ENCODE data around the gene PSMD2.
A peak's percentile ranks its signal among the peaks of the same experiment; 100 is the strongest.
"Not testable (repeated sequence)": the region's sequence is repeated elsewhere in the genome, so short reads cannot be mapped to it uniquely, and the experiment has no call there.

Gene PSMD2

DNA sequence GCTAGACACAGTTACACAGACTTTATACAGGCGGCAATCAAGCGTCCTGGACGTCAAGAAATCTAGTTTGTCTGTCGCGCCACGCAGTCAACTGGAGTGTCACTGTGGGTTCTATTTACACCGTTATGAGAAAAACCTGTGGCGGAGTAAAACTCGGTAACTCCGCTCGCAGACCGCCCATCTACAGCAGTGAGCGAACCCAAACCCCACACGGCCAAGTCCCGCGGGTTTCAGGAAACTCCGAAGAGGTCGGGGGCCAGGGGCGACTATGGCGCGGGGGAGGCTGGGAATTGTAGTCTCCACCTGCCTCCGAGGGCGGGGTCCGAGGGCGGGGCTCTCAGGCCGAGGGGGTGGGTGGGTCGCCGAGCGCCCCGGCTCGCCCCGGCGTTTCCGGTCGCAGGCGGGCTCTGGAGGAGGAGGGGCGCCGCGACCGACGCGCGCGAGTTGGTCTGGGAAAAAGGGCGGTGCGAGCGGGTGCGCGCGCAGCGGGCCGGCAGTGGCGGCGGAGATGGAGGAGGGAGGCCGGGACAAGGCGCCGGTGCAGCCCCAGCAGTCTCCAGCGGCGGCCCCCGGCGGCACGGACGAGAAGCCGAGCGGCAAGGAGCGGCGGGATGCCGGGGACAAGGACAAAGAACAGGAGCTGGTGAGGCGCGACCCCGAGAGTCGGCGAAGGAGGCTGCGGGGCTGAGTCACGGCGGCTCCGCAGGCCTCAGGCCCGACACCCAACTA is at the start of gene PSMD2:
Gene PSMD2, plus strand, starts transcription at position 483 of the 729 bp plus-strand sequence. Its CDS starts 26 bp downstream, at position 509.
- DNase-seq (ENCODE audit: low read depth, low spot score): peak; percentile 70
- H3K27ac ChIP-seq: peak within 1 kb of the TSS; percentile 95

DNA sequence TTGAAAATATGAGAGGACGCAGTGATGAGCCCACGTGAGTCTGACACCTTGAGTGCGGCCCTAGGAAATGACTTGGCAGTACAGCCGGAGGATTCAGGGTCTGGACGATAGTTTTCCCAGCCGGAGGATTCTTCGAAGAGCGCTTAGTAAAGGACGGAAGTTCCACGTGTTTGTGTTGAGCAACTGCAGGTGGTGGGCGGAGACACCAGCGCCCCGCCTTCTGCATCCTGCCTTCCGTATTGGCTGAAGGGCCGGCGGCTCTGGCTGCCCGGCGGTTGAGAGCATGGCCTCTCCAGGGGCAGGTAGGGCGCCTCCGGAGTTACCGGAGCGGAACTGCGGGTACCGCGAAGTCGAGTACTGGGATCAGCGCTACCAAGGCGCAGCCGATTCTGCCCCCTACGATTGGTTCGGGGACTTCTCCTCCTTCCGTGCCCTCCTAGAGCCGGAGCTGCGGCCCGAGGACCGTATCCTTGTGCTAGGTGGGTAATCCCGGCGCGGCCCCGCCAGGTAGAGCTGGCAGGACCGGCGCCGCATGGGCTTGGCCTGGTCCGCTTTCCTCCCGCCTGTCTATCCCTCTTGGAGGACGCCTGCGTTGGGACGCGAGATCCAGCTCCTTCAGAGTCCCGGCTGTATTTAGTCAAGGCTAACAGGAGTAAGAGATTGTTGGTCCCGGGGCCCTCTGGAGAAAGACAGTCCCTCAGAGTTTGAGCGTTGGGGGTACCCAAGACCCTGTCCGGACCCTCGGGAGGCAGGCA is 49.5 kb upstream of the PSMD2 start, which contains the start of gene EEF1AKMT4:
Gene EEF1AKMT4, plus strand, starts transcription at position 261 of the 755 bp plus-strand sequence. Its CDS starts 23 bp downstream, at position 284.
- peak; percentile 96 for DNase-seq (ENCODE audit: low read depth, low spot score)
- H3K27ac ChIP-seq: peak within 1 kb of the TSS; percentile 91

DNA sequence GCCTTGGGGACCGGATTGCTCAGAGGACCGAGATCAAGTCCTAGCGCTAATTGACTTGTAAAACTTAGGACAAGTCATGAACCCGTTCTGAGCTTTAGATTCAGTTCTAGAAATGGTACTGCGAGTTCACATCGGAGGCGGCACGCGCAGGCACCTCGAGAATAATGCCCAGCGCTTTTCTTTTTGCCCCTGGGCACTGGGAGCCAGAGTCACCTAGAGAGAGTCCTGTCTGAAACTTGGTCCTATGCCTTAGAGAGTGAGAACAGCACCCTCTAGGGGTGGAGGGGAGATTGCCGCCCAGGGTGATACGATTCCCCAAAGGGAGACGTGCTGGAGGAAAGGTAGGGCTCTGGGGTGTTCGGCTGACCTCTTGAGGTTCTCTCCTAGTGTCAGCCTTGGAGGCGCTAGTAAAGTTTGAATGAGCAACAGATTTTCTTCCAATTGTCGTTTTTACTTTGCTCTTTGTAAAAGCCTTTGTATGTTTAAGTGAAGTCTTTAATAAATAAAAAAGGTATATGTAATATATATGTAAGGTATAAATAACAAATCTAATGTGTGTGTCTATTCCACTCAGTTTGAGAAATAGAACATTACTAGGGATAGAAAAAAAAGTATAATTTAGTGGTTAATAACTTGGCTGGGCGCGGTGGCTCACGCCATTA is 48.7 kb upstream of the PSMD2 start:
- peak; percentile 52 for DNase-seq (ENCODE audit: low read depth, low spot score)
- H3K27ac ChIP-seq: peak overlapping the region; percentile 91

DNA sequence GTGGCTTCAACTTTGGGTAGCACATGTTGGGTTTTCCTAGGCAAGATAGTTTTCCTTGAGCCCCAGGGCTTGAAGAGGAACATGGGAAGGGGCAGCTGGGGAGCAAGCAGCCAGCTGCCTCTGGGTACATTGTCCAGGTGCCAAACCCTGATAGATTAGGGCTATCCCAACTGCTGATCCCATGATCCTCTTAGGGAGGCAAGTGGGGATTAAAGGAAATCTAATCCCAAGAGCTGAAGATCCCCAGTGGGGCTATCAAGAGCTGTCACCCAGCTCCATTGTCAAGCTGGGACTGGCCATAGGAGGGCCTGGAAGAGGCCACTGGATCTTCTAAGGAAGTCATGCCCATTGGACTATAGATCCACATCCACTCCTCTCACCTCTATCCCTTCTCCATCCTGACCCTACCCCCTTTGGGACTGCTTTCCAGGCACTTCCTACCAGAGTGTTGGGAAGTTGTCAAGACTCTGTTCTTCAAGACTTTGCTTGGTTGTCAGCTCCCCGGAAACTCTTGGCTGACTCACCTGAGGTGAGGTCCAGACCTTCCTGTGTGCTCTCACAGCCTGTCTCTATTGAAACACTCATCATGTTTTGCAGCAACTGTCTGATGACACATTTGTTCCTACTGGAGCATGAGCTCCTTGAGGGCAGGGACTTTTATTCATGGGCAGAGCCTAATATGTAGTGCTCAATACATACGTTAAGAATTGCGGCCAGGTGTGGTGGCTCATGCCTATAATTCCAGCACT is 43.6 kb upstream of the PSMD2 start:
- H3K27ac ChIP-seq: peak overlapping the region; percentile 51
- DNase-seq (ENCODE audit: low read depth, low spot score): peak; percentile 73

DNA sequence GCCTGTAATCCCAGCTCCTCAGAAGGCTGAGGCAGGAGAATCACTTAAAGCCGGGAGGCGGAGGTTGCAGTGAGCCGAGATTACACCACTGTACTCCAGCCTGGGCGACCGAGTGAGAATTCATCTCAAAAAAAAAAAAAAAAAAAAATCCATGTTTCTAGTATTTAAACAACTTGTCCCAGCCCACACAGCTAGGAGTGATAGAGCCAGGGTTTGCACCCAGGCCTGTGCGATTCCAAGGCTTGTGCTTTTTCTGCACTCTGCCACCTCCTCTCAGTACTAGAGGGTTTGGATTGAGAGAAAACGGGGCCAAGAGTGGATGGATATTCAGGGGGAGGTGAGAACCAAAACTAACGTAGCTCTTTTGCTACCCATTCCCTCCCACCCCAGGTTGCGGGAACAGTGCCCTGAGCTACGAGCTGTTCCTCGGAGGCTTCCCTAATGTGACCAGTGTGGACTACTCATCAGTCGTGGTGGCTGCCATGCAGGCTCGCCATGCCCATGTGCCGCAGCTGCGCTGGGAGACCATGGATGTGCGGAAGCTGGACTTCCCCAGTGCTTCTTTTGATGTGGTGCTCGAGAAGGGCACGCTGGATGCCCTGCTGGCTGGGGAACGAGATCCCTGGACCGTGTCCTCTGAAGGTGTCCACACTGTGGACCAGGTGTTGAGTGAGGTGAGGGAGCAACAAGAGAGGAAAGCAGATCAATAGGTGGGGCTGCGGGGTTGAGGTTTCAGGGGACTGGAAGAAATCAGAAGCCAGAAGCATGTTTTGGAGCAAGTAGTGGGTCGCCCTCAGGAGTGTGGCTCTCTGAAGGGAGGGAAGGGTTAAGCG is 41.7 kb upstream of the PSMD2 start:
- H3K27ac ChIP-seq: no peak overlapping the region
- no peak for DNase-seq (ENCODE audit: low read depth, low spot score)

DNA sequence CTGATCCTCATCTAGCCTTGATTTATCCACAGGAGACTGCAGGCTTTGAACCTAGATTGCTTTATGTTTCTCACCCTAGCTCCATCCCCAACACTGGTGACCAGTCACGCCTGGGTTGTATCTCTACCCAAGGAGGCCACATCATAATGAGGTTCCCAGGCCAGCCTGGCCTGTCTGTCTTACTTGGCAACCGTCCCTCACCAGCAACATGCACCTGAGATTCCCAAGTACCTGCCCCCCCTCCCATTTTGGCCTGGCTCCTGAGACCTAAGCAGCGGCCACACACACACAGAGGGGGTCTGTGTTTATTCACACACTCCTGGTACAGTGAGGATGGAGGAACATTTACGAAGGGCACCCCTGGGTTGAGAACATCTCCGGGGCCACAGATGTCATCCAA is 40.1 kb upstream of the PSMD2 start:
- no peak for DNase-seq (ENCODE audit: low read depth, low spot score)
- no peak overlapping the region for H3K27ac ChIP-seq

DNA sequence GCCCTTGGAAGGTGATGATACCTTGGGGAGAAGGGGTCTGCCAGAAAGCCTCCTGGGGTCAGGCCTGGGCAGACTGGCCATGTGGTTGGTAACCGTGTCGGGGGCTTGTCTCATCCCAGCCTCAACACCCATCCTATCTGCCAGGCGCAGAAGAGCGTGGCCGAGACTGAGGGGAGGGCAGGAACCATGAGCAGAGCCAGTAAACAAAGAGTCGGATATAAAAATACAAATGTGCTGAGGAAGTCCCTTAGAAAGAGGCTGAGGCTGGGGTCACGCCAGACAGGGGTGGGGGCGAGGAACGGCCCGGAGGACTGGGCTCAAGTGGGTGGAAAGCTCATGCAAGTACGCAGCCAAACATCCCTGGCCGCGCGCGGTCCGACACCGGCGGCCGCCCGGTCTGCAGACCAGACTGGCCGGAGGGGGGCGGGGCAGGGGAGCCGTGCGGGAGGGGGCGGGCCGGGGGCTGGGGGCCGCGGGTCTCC is 39.6 kb upstream of the PSMD2 start:
- no peak for DNase-seq (ENCODE audit: low read depth, low spot score)
- H3K27ac ChIP-seq: no peak overlapping the region

DNA sequence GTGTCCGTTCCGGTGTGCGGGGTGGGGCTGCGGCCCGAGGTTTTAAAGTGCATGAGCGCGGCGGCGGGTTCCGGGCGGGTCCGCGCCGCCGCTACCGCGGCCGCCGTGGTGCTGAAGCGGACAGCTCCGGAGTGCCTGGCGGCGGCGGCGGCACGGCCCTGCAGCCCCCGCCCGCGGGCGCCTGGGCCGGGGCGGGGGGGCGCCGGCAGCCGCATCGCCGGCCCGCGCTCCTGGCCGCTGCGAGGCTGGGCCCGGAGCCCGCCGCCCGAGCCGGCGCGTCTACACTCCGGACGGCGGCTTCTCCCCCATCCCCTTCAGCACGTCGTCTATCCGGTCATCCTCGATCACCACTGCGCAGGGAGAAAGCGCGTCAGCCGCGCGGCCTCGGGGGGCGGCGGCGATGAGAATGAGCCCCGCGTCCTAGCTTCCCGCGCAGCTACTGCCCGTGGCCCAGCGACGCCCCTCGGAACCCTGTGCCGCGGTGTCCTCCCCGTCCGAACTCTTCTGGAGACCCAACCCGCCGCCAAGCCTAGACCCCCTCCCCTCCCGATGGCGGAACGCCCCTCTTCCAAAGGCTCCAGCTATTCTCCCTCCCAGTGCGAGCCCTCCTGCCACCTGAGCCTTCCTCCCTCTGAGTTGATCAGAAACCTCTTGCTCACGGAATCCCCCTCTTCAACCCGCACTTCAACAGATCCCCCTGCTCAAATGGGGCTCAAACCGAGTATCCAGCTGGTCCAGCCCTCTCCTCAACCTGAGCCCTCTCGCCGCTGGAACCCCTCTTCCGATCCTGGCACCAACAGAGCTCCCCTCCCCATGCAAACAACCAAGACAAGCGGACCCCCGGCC is 38.9 kb upstream of the PSMD2 start:
- no peak for DNase-seq (ENCODE audit: low read depth, low spot score)
- no peak overlapping the region for H3K27ac ChIP-seq

DNA sequence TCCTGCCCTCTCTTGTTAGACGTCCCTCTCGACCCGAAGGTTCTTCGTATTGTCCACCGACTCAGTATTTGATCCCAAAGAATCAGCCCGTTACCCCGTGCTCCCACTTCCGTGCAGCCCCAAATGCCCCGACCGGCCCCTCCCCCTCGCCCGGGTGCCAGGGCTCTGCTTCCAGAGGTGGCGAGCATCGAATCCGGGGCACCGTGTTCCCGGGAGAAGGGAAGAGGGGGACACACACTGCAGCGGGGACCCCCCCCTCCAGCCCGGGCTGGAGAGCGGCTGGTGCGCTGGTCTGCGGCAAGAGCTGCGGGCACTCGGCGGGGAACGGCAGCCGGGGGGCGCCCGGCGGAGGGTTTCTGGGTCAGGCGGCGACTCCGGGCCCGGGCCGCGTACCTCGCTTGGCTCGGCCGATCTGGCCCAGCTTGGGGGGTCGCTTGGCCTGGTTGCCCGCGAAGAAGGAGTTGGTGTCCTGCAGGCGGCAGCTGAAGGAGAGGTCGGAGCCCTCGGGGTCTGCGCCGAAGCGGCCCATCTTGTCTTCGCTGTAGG is 38.2 kb upstream of the PSMD2 start:
- H3K27ac ChIP-seq: no peak overlapping the region

DNA sequence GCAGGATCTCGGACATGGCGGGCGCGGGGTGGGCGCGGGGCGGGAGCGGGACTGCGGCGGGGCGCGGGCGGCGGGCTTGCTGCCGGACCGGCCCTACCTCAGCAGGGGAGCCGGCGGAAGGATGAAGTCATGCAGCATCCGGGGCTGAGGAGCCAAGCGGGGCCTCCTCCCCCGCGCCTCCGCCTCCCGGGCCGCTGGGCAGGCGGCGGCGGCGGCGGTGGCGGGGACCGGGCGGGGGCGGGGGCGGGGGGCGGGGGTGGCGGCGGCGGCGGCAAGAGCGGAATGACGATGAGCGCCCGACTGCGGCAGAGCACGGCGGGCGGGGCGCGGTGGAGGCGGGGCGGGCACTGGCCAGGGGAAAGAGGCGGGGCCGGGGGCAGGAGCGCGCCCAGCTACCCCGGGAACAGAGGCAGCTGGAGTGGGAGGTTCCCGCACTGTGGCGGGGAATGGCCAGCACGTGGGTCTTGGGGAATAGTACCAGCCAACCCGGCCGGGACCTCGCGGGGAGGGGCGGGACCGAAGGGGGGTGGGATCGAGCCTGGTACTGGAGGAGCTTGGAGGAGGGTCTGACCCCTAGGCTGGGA is 37.7 kb upstream of the PSMD2 start, which contains the start of gene CAMK2N2:
Gene CAMK2N2, minus strand, starts transcription at position 284 of the 584 bp plus-strand sequence. Its CDS starts 268 bp downstream, at position 16.
- no peak within 1 kb of the TSS for H3K27ac ChIP-seq
- DNase-seq (ENCODE audit: low read depth, low spot score): no peak

More for the DNA sequence above, 38.2 kb upstream of the PSMD2 start:
- DNase-seq (ENCODE audit: low read depth, low spot score): no peak

DNA sequence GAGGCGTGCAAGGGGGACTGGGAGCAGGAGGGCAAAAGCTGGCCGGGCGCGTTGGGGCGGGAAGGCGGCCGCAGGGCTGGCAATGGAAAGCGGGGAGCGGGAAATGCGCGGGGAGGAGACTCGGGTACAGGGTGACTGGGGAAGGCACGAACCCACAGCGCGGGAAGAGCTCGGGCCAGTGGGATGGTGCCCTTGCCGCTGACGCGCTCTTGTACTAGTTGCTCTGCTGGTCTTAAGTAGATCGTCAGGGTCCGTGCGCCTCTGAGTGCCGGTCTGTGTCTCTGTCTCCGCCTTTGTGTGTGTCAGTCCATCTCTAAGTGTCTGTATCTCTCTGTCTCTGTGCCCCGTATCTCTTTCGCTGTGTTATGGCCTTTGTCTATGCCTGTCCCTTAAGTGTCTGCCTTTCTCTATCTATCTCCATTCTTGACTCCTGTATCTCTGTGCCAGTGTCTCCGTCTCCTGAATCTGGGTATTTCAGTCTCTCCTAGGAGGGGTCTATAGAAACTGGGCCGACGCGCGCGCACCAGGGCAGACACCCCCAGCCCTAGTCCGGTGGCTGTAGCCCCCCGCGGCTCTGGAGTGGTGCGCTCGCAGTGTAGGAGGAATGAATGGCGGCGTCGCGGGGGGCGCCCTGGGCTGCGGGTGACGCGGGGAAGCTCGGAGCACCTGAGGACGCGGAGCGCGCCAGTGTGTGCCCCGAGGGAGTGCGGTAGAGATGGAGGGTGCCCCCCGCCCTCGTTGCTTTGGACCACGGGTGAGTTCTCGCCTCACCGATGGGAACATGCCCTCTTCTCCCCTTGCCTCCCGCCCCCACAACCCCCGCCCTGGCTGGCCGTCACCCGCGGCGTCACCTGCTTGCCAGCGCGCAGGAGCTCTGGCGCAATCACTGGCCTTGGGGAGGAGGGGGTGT is 36.9 kb upstream of the PSMD2 start:
- H3K27ac ChIP-seq: no peak overlapping the region
- DNase-seq (ENCODE audit: low read depth, low spot score): no peak

DNA sequence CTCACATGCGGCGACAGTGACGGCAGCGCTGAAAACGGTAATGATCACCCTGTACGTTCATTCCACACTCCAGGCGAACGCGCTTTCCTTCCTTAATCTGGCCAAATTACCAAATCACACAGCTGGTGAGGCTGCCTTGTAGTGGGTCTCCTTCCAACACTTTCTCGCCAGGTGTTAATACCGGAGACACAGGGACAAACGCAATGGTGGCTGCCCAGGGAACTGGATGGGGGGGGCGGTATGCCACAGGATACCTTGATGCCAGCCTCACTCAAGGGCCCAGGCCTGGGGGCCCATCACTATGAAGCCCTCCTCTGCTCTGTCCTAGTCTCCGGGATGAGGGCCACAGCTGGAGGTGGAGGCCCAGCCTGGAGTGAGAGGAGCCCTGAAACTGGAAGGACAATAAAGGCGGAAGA is 36.3 kb upstream of the PSMD2 start:
- no peak for DNase-seq (ENCODE audit: low read depth, low spot score)
- H3K27ac ChIP-seq: no peak overlapping the region

DNA sequence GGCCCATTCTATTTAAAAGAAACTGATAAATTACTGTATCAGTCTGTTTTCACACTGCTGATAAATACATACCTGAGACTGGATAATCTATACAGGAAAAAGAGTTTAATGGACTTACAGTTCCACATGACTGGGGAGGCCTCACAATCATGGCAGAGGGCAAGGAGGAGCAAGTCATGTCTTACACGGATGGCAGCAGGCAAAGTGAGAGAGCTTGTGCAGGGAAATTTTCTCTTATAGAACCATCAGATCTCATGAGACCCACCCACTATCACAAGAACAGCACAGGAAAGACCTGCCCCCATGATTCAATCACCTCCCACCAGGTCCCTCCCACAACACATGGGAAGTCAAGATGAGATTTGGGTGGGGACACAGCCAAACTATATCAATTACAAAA is 31.8 kb upstream of the PSMD2 start:
- not testable (repeated sequence) for DNase-seq (ENCODE audit: low read depth, low spot score); H3K27ac ChIP-seq

DNA sequence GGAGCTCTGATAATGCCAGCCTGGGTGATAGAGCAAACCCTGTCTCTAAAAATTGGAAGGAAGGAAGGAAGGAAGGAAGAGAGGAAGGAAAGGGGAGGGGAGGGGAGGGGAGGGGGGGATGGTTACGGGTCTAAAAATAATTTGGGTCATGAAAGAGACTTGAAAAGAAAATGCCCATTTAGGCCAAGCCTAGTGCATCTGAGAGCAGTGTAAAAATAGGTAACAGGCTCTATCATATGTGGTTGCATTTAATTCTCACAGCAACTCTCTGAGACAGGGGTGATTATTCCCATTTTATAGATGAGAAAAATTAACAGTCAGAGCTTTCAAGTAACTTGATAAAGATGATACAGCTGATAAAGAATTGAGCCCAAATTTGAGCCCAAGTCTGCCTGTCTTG is 26.8 kb upstream of the PSMD2 start:
- DNase-seq (ENCODE audit: low read depth, low spot score): no peak
- H3K27ac ChIP-seq: no peak overlapping the region

DNA sequence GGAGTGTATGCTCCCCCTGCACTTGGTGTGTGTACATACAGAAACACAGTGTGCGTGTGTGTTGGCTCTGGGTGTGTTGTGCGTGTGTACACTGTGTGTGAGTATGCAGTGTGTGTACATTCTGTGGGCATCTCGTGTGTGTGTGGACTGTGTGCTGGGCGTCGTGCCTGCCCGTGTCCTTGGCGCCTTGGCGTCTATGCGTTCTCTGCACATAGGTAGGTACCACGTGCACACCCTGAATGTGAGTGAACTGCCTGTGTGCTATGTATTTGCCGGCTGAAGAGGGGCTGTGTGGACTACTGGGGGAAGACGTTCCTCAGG is 23.7 kb upstream of the PSMD2 start:
- no peak overlapping the region for H3K27ac ChIP-seq
- DNase-seq (ENCODE audit: low read depth, low spot score): no peak

DNA sequence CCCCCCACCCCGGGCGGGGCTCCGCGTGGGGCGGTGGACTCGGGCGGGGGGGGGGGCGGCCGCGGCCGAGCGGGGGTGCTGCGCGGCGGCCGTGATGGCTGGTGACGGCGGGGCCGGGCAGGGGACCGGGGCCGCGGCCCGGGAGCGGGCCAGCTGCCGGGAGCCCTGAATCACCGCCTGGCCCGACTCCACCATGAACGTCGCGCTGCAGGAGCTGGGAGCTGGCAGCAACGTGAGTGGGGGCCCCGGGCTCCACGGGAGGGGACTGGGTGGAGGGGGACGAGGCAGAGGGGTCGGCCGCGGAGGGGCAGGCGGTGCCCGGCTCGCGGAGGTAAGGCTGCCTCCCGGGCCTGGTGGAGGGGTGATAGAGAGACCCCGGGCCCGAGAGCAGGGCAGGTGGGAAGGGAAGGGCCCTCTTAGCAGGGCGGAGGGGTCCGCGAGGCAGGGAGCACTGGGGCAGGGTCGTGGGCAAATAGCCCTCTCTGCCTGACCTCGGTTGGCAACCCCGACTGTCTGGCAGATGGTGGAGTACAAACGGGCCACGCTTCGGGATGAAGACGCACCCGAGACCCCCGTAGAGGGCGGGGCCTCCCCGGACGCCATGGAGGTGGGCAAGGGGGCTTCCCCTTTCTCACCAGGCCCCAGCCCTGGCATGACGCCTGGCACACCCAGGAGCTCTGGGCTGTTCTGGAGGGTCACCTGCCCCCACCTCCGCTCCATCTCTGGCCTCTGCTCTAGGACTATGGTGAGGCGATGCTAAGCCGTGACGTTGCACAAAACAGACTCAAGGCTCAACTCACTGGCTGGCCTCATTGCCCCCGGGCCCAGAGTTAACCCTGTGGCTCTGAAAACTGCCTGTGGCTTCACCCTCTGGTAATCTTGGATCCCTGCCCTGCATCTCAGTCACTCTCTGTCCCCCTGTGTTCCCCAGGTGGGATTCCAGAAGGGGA is 22.8 kb upstream of the PSMD2 start, which contains the start of gene ECE2:
Gene ECE2, plus strand, starts transcription at position 62 of the 950 bp plus-strand sequence. Its CDS starts 132 bp downstream, at position 194.
- DNase-seq (ENCODE audit: low read depth, low spot score): no peak
- no peak within 1 kb of the TSS for H3K27ac ChIP-seq

Measured in epithelial cell of prostate (primary cell).